Smooth muscle cell (in vitro differentiated cells): ENCODE data around the gene DACT1. TPM values are rescaled to one million over a fixed set of nuclear protein-coding genes. Genes with fewer than 3 reads are reported as not detected.

Experiments
- DNase-seq: peaks from one replicate; lab custom pipeline; 2025; ENCODE audit not compliant: unreplicated experiment; lab: John Stamatoyannopoulos, UW
- H2AFZ ChIP-seq: fragments of 200-600 bp; sonication (generic); 2 replicates; pipeline ENCODE4 v1.6.0; 2016; ENCODE audit warnings: antibody characterized with exemption, low read depth, mild to moderate bottlenecking
- H3F3A ChIP-seq: fragments of 200-600 bp; sonication (generic); 2 replicates; pipeline ENCODE4 v1.6.0; 2017; ENCODE audit warnings: antibody characterized with exemption, low read depth
- H3K27ac ChIP-seq: fragments of 200-600 bp; sonication (generic); 2 replicates; pipeline ENCODE4 v1.5.1; 2016; ENCODE audit warnings: low read depth, mild to moderate bottlenecking
- H3K27me3 ChIP-seq: fragments of 200-600 bp; sonication (generic); 2 replicates; pipeline ENCODE4 v1.6.1; 2016; ENCODE audit warnings: low read depth, mild to moderate bottlenecking
- H3K36me3 ChIP-seq: fragments of 200-600 bp; sonication (generic); 2 replicates; pipeline ENCODE4 v1.5.1; 2016; ENCODE audit warnings: low read depth
- H3K4me1 ChIP-seq: fragments of 200-600 bp; sonication (generic); 2 replicates; pipeline ENCODE4 v1.5.1; 2016; ENCODE audit warnings: low read depth
- H3K4me2 ChIP-seq: fragments of 200-600 bp; sonication (generic); 2 replicates; pipeline ENCODE4 v1.6.0; 2016; ENCODE audit warnings: mild to moderate bottlenecking
- H3K4me3 ChIP-seq: fragments of 200-600 bp; sonication (generic); 2 replicates; pipeline ENCODE4 v1.5.1; 2016; ENCODE audit warnings: mild to moderate bottlenecking
- H3K79me2 ChIP-seq: fragments of 200-600 bp; sonication (generic); 2 replicates; pipeline ENCODE4 v1.6.0; 2016; ENCODE audit warnings: low read depth, mild to moderate bottlenecking
- H3K9ac ChIP-seq: fragments of 200-600 bp; sonication (generic); 2 replicates; pipeline ENCODE4 v1.6.0; 2016; ENCODE audit warnings: low read depth
- H3K9me3 ChIP-seq: fragments of 200-600 bp; sonication (generic); replicated peaks from 2 replicates; pipeline ENCODE4 v1.5.1; 2016; ENCODE audit warnings: low read depth
- H4K20me1 ChIP-seq: fragments of 200-600 bp; sonication (generic); 2 replicates; pipeline ENCODE4 v1.6.0; 2016; ENCODE audit warnings: low read depth
- CTCF ChIP-seq: fragments of 200-600 bp; sonication (generic); IDR thresholded peaks from 2 replicates; pipeline ENCODE4 v1.5.1; 2017; ENCODE audit warnings: borderline replicate concordance, mild to moderate bottlenecking, antibody characterized with exemption; ENCODE audit not compliant: insufficient read depth, poor library complexity, severe bottlenecking
- WGBS: methylation state at CpG from one replicate; pipeline ENCODE4 v1.1.7; 2016; ENCODE audit warnings: low lambda C conversion rate; 5-methylcytosine and 5-hydroxymethylcytosine counted together
- polyA plus RNA-seq: library from polyadenylated mRNA; unstranded; fragments of >200 nt; fragmentation: Nextera tagmentation; extraction: Ambion mirVana; gene quantifications from 2 replicates; pipeline ENCODE4 v1.2.1, GENCODE V29; 2016
- total RNA-seq: library from RNA; depleted of rRNA; stranded (reverse); fragments of >200 nt; gene quantifications from 2 replicates; pipeline ENCODE4 v1.2.3, GENCODE V29; 2014

The DACT1 gene
- total and polyA plus RNA-seq, 2 experiments from 2014 or later, result 91.4 to 92.4 TPM

DNA sequence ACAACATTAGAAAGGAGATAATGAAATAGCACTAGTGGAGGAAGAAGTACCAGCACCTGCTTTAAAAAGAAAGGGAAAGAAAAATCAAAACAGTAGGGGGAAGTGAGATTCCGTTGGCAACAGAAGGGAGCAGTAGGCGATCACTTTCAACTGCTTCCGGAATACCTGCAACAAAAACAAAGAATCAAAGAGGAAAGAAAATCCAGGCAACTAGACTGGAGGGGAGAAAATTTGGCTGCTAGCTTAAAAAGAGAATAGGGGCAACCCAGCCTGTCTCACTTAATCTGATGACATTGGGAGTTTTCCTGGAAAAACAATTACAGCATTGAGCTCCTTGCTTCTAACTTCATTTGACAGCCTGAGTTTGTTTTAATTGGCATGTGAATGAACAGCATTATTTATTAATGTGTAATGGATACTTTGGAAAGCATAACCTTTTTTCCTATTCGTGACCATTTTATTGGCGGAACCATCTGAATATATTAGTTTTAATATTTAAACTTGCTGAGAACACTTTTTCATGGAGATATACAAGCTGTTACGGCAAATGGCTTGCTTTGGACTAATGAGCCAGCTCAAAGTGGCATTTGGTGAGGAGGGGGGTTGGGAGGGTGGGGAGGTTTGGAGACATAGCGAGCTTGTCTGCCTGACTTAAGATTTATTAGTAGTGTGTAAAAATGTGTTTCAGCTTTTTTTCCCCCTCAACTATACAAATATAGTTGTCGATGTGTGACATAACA lies 2.5 kb upstream of the DACT1 start:
- no peak for DNase-seq
- no peak overlapping the region for H3K4me3 ChIP-seq
- no peaks in the 10 kb centered on the region for H3K9me3 ChIP-seq
- H2AFZ ChIP-seq, result peak overlapping the region; percentile 57
- H3K4me1 ChIP-seq, result peaks cover 28% of the 10 kb centered on the region
- H3K9ac ChIP-seq, result no peak overlapping the region
- no peaks in the 10 kb centered on the region for H3K27me3 ChIP-seq
- H3K4me2 ChIP-seq, result peak overlapping the region; percentile 87
- peaks cover 10% of the 10 kb centered on the region for H4K20me1 ChIP-seq
- no peaks in the 10 kb centered on the region for H3K36me3 ChIP-seq
- H3K79me2 ChIP-seq, result peaks cover 14% of the 10 kb centered on the region
- H3F3A ChIP-seq, result peaks cover 17% of the 10 kb centered on the region
- WGBS, result 34% methylated on average over 8 of the region's 8 CpGs
- H3K27ac ChIP-seq, result peak overlapping the region; percentile 93
- TF ChIP-seq CTCF, result no peak

- no peak for TF ChIP-seq CTCF
- H3K9ac ChIP-seq, result peak overlapping the region; percentile 84
- no peak overlapping the region for H3K4me3 ChIP-seq
- WGBS, result 39% methylated on average over 4 of the region's 4 CpGs
- no peaks in the 10 kb centered on the region for H3K27me3 ChIP-seq
- H3K27ac ChIP-seq, result peak overlapping the region; percentile 93
- no peaks in the 10 kb centered on the region for H3K36me3 ChIP-seq
- no peak for DNase-seq
- no peaks in the 10 kb centered on the region for H3K9me3 ChIP-seq
- peaks cover 19% of the 10 kb centered on the region for H4K20me1 ChIP-seq
- peaks cover 23% of the 10 kb centered on the region for H3K79me2 ChIP-seq
- no peak overlapping the region for H2AFZ ChIP-seq
- H3K4me2 ChIP-seq, result peak overlapping the region; percentile 87
- H3K4me1 ChIP-seq, result peaks cover 36% of the 10 kb centered on the region
- H3F3A ChIP-seq, result peaks cover 19% of the 10 kb centered on the region
Measured at GRCh38 chr14:58636129-58636528, 1.6 kb upstream of the DACT1 start.

DNA sequence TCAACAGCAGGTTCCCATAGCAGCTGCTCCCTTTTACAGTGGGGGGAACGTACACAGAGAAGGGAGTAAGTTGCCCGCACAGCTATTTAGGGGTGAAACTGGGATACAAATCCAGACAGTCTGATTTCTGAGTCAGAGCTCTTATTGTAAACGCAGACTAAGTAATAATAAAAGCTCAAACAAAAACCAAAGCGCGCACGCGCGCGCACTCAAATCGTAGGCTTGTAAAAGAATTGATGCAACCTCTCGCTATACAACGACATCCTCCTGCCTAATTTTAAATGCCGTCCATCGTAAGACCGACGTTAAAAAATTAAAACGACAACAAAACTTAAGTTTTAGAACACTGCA lies 747 bp upstream of the DACT1 start:
- DNase-seq, result peak; percentile 54
- peak overlapping the region; percentile 87 for H3K4me2 ChIP-seq
- no peaks in the 10 kb centered on the region for H3K27me3 ChIP-seq
- H3K36me3 ChIP-seq, result peaks cover 7% of the 10 kb centered on the region
- peaks cover 32% of the 10 kb centered on the region for H3K79me2 ChIP-seq
- peak overlapping the region; percentile 93 for H3K27ac ChIP-seq
- H3F3A ChIP-seq, result peaks cover 27% of the 10 kb centered on the region
- peaks cover 37% of the 10 kb centered on the region for H3K4me1 ChIP-seq
- TF ChIP-seq CTCF, result no peak
- peak overlapping the region; percentile 84 for H3K9ac ChIP-seq
- H3K9me3 ChIP-seq, result no peaks in the 10 kb centered on the region
- 2% methylated on average over 17 of the region's 17 CpGs for WGBS
- peaks cover 20% of the 10 kb centered on the region for H4K20me1 ChIP-seq
- H2AFZ ChIP-seq, result peak overlapping the region; percentile 15
- peak overlapping the region; percentile 87 for H3K4me3 ChIP-seq
